ENCODE results near the gene SPDYE6.
"Not testable (repeated sequence)": the region's sequence is repeated elsewhere in the genome, so short reads cannot be mapped to it uniquely, and the experiment has no call there.

The SPDYE6 gene

GRCh38 chr7:102356344-102356743, at the start of gene SPDYE6:
Gene SPDYE6 (minus strand): TSS chr7:102356444. CDS start chr7:102356023, 421 bp downstream.
- H3K4me3 Mint-ChIP-seq, H3K27me3 Mint-ChIP-seq, H3K36me3 Mint-ChIP-seq, H3K27ac Mint-ChIP-seq, H3K4me1 Mint-ChIP-seq, H3K9me3 Mint-ChIP-seq, ATAC-seq: not testable (repeated sequence)

- H3K27ac Mint-ChIP-seq, ATAC-seq, H3K27me3 Mint-ChIP-seq, H3K4me3 Mint-ChIP-seq, H3K9me3 Mint-ChIP-seq: not testable (repeated sequence)
- H3K36me3 Mint-ChIP-seq, result peaks cover 61% of the 10 kb centered on the region
- H3K4me1 Mint-ChIP-seq, result peaks cover 42% of the 10 kb centered on the region
These were observed 48.6 kb upstream of the SPDYE6 start for GRCh38 chr7:102404862-102405188.

- peak; percentile 91 for ATAC-seq
- Mint-ChIP-seq H3K36me3 (peaks cover 61% of the 10 kb centered on the region), H3K4me1 (peaks cover 36% of the 10 kb centered on the region), H3K27me3 (no peaks in the 10 kb centered on the region), H3K4me3 (no peak overlapping the region), H3K9me3 (no peaks in the 10 kb centered on the region), H3K27ac (no peak overlapping the region)
These were observed 48.0 kb upstream of the SPDYE6 start for GRCh38 chr7:102404005-102404861.

- Mint-ChIP-seq H3K27me3 (no peaks in the 10 kb centered on the region), H3K36me3 (peaks cover 55% of the 10 kb centered on the region), H3K4me1 (peaks cover 30% of the 10 kb centered on the region), H3K27ac (no peak overlapping the region), H3K4me3 (no peak overlapping the region), H3K9me3 (no peaks in the 10 kb centered on the region)
- no peak for ATAC-seq
These were observed 47.3 kb upstream of the SPDYE6 start for GRCh38 chr7:102403563-102403962.

- ATAC-seq, result no peak
- Mint-ChIP-seq H3K9me3 (no peaks in the 10 kb centered on the region), H3K27me3 (no peaks in the 10 kb centered on the region), H3K4me1 (peaks cover 31% of the 10 kb centered on the region), H3K4me3 (no peak overlapping the region), H3K27ac (no peak overlapping the region), H3K36me3 (peaks cover 27% of the 10 kb centered on the region)
These were observed 44.1 kb upstream of the SPDYE6 start for GRCh38 chr7:102400360-102400759.

GRCh38 chr7:102398543-102398942, 42.3 kb upstream of the SPDYE6 start:
- no peaks in the 10 kb centered on the region for H3K27me3 Mint-ChIP-seq
- ATAC-seq, result no peak
- H3K4me3 Mint-ChIP-seq, result no peak overlapping the region
- H3K4me1 Mint-ChIP-seq, result peaks cover 25% of the 10 kb centered on the region
- H3K36me3 Mint-ChIP-seq, result peaks cover 27% of the 10 kb centered on the region
- H3K9me3 Mint-ChIP-seq, result no peaks in the 10 kb centered on the region
- no peak overlapping the region for H3K27ac Mint-ChIP-seq

GRCh38 chr7:102396710-102397019, 40.4 kb upstream of the SPDYE6 start:
- Mint-ChIP-seq H3K27ac (peak overlapping the region; percentile 86), H3K36me3 (peaks cover 28% of the 10 kb centered on the region), H3K27me3 (no peaks in the 10 kb centered on the region), H3K4me1 (peaks cover 25% of the 10 kb centered on the region), H3K9me3 (no peaks in the 10 kb centered on the region), H3K4me3 (peak overlapping the region; percentile 87)
- ATAC-seq, result no peak

- no peaks in the 10 kb centered on the region for H3K27me3 Mint-ChIP-seq
- H3K9me3 Mint-ChIP-seq, result no peaks in the 10 kb centered on the region
- H3K4me1 Mint-ChIP-seq, result peaks cover 25% of the 10 kb centered on the region
- ATAC-seq, result peak; percentile 100
- H3K4me3 Mint-ChIP-seq, result peak within 1 kb of the TSS; percentile 87
- H3K27ac Mint-ChIP-seq, result peak within 1 kb of the TSS; percentile 86
- peaks cover 26% of the 10 kb centered on the region for H3K36me3 Mint-ChIP-seq
These were observed 39.8 kb upstream of the SPDYE6 start, which contains the start of gene PRKRIP1 for GRCh38 chr7:102395873-102396709. Gene PRKRIP1 (plus strand): TSS chr7:102396363. CDS start chr7:102396412, 49 bp downstream.

GRCh38 chr7:102395592-102395872, 39.3 kb upstream of the SPDYE6 start:
- no peaks in the 10 kb centered on the region for H3K27me3 Mint-ChIP-seq
- H3K4me1 Mint-ChIP-seq, result peaks cover 20% of the 10 kb centered on the region
- peak overlapping the region; percentile 87 for H3K4me3 Mint-ChIP-seq
- H3K27ac Mint-ChIP-seq, result peak overlapping the region; percentile 86
- peaks cover 21% of the 10 kb centered on the region for H3K36me3 Mint-ChIP-seq
- no peak for ATAC-seq
- H3K9me3 Mint-ChIP-seq, result no peaks in the 10 kb centered on the region

GRCh38 chr7:102393467-102393866, 37.2 kb upstream of the SPDYE6 start:
- ATAC-seq, result no peak
- peaks cover 8% of the 10 kb centered on the region for H3K36me3 Mint-ChIP-seq
- no peaks in the 10 kb centered on the region for H3K9me3 Mint-ChIP-seq
- H3K4me3 Mint-ChIP-seq, result no peak overlapping the region
- H3K27me3 Mint-ChIP-seq, result no peaks in the 10 kb centered on the region
- no peak overlapping the region for H3K27ac Mint-ChIP-seq
- peaks cover 29% of the 10 kb centered on the region for H3K4me1 Mint-ChIP-seq

- peaks cover 8% of the 10 kb centered on the region for H3K36me3 Mint-ChIP-seq
- no peak for ATAC-seq
- H3K4me3 Mint-ChIP-seq, result no peak overlapping the region
- peaks cover 24% of the 10 kb centered on the region for H3K4me1 Mint-ChIP-seq
- no peak overlapping the region for H3K27ac Mint-ChIP-seq
- no peaks in the 10 kb centered on the region for H3K27me3 Mint-ChIP-seq
- H3K9me3 Mint-ChIP-seq, result no peaks in the 10 kb centered on the region
These were observed 36.1 kb upstream of the SPDYE6 start for GRCh38 chr7:102392330-102392729.

GRCh38 chr7:102390697-102391484, 34.6 kb upstream of the SPDYE6 start:
- Mint-ChIP-seq H3K9me3 (no peaks in the 10 kb centered on the region), H3K36me3 (peaks cover 8% of the 10 kb centered on the region), H3K27me3 (no peaks in the 10 kb centered on the region), H3K27ac (no peak overlapping the region), H3K4me3 (no peak overlapping the region), H3K4me1 (peaks cover 17% of the 10 kb centered on the region)
- ATAC-seq, result peak; percentile 85

- Mint-ChIP-seq H3K4me1 (peaks cover 10% of the 10 kb centered on the region), H3K36me3 (peaks cover 12% of the 10 kb centered on the region), H3K4me3 (no peak overlapping the region), H3K9me3 (no peaks in the 10 kb centered on the region), H3K27me3 (no peaks in the 10 kb centered on the region), H3K27ac (peak overlapping the region; percentile 40)
- ATAC-seq, result no peak
These were observed 33.6 kb upstream of the SPDYE6 start for GRCh38 chr7:102389810-102390209.

GRCh38 chr7:102387064-102387463, 30.8 kb upstream of the SPDYE6 start:
- Mint-ChIP-seq H3K4me1 (peaks cover 10% of the 10 kb centered on the region), H3K27me3 (no peaks in the 10 kb centered on the region), H3K27ac (peak overlapping the region; percentile 19), H3K9me3 (no peaks in the 10 kb centered on the region), H3K36me3 (peaks cover 30% of the 10 kb centered on the region), H3K4me3 (no peak overlapping the region)
- ATAC-seq, result no peak

GRCh38 chr7:102381696-102382425, 25.6 kb upstream of the SPDYE6 start:
- not testable (repeated sequence) for H3K4me3 Mint-ChIP-seq, ATAC-seq, H3K9me3 Mint-ChIP-seq, H3K4me1 Mint-ChIP-seq, H3K27me3 Mint-ChIP-seq
- Mint-ChIP-seq H3K27ac (peak overlapping the region; percentile 19), H3K36me3 (peaks cover 53% of the 10 kb centered on the region)
